ENCODE results near the gene SPATA20.

The SPATA20 gene

GRCh38 chr17:50598487-50598886 lies 51.5 kb downstream of the SPATA20 start:
- H3K4me3 ChIP-seq (ENCODE audit: low read length) = no peak overlapping the region
- TF ChIP-seq CTCF (IDR thresholded peaks at IDR 0.05; ENCODE audit: insufficient read depth, low read depth, low read length, missing control alignments) = no peak
- no peak for DNase-seq (ENCODE audit: low read depth)

GRCh38 chr17:50599606-50600005 lies 52.6 kb downstream of the SPATA20 start:
- DNase-seq (ENCODE audit: low read depth) = no peak
- no peak overlapping the region for H3K4me3 ChIP-seq (ENCODE audit: low read length)
- no peak for TF ChIP-seq CTCF (IDR thresholded peaks at IDR 0.05; ENCODE audit: insufficient read depth, low read depth, low read length, missing control alignments)

- no peak overlapping the region for H3K4me3 ChIP-seq (ENCODE audit: low read length)
- TF ChIP-seq CTCF (IDR thresholded peaks at IDR 0.05; ENCODE audit: insufficient read depth, low read depth, low read length, missing control alignments) = no peak
- DNase-seq (ENCODE audit: low read depth) = no peak
These were observed 54.9 kb downstream of the SPATA20 start for GRCh38 chr17:50601823-50602375.

- no peak overlapping the region for H3K4me3 ChIP-seq (ENCODE audit: low read length)
- no peak for TF ChIP-seq CTCF (IDR thresholded peaks at IDR 0.05; ENCODE audit: insufficient read depth, low read depth, low read length, missing control alignments)
- no peak for DNase-seq (ENCODE audit: low read depth)
These were observed 55.9 kb downstream of the SPATA20 start for GRCh38 chr17:50602836-50603235.

GRCh38 chr17:50603340-50603739 lies 56.4 kb downstream of the SPATA20 start:
- TF ChIP-seq CTCF (IDR thresholded peaks at IDR 0.05; ENCODE audit: insufficient read depth, low read depth, low read length, missing control alignments) = peak; percentile 17
- no peak overlapping the region for H3K4me3 ChIP-seq (ENCODE audit: low read length)
- no peak for DNase-seq (ENCODE audit: low read depth)

GRCh38 chr17:50604513-50604912 lies 57.5 kb downstream of the SPATA20 start:
- no peak overlapping the region for H3K4me3 ChIP-seq (ENCODE audit: low read length)
- DNase-seq (ENCODE audit: low read depth) = no peak
- no peak for TF ChIP-seq CTCF (IDR thresholded peaks at IDR 0.05; ENCODE audit: insufficient read depth, low read depth, low read length, missing control alignments)

- DNase-seq (ENCODE audit: low read depth) = no peak
- TF ChIP-seq CTCF (IDR thresholded peaks at IDR 0.05; ENCODE audit: insufficient read depth, low read depth, low read length, missing control alignments) = no peak
- no peak overlapping the region for H3K4me3 ChIP-seq (ENCODE audit: low read length)
These were observed 58.5 kb downstream of the SPATA20 start for GRCh38 chr17:50605429-50605828.
